Kidney (tissue), 14 donors: ENCODE results near the gene SUCO. TPM values are rescaled to one million over a fixed set of nuclear protein-coding genes. Genes with fewer than 3 reads are reported as not detected.

Experiments
- DNase-seq, 5 donors: peaks; one replicate each; pipeline ENCODE4 v3.0.0-alpha.2; 2013 to 2020
- FAIRE-seq: peaks from 2 replicates; lab custom pipeline; 2012; peaks lifted over from hg19 to GRCh38; lab: Jason Lieb, UNC
- H3K27ac ChIP-seq, 2 donors: one replicate each; pipeline ENCODE4 v1.7.0; 2013; ENCODE audit warnings: low read depth in 2 of 2, low read length in 2 of 2, inconsistent platforms in 1 of 2
- H3K27me3 ChIP-seq: one replicate; pipeline ENCODE4 v1.7.1; 2013; ENCODE audit warnings: low read length, inconsistent platforms; ENCODE audit not compliant: control insufficient read depth, insufficient read depth
- H3K36me3 ChIP-seq, 3 donors: one replicate each; pipeline versions ENCODE4 v1.7.0 to v1.7.1; 2013; ENCODE audit warnings: low read length in 3 of 3, control low read depth in 1 of 3, inconsistent platforms in 1 of 3; ENCODE audit not compliant: insufficient read depth in 3 of 3, control insufficient read depth in 2 of 3
- H3K4me1 ChIP-seq, 3 donors: one replicate each; pipeline versions ENCODE4 v1.7.0 to v1.7.1; 2013; ENCODE audit warnings: low read length in 3 of 3, inconsistent platforms in 1 of 3, low read depth in 1 of 3; ENCODE audit not compliant: control insufficient read depth in 2 of 3, insufficient read depth in 2 of 3
- H3K4me3 ChIP-seq, 3 donors: one replicate each; pipeline versions ENCODE4 v1.7.0 to v1.8.1; 2013; ENCODE audit warnings: low read length in 3 of 3, control low read depth in 1 of 3, inconsistent platforms in 1 of 3
- H3K9ac ChIP-seq, 3 donors: one replicate each; pipeline versions ENCODE4 v1.7.0 to v1.7.1; 2013; ENCODE audit warnings: low read length in 3 of 3, control low read depth in 1 of 3, inconsistent platforms in 1 of 3
- H3K9me3 ChIP-seq, 3 donors: one replicate each; pipeline versions ENCODE4 v1.7.0 to v1.7.1; 2013; ENCODE audit warnings: low read length in 3 of 3, control low read depth in 1 of 3, inconsistent platforms in 1 of 3; ENCODE audit not compliant: control insufficient read depth in 2 of 3, insufficient read depth in 1 of 3
- CTCF ChIP-seq: IDR thresholded peaks from 3 replicates; pipeline ENCODE4 v1.5.1; 2012; ENCODE audit warnings: mild to moderate bottlenecking, moderate library complexity, borderline replicate concordance; ENCODE audit not compliant: insufficient read depth; ENCODE audit errors: extremely low read depth
- intact Hi-C: fragments of 100-400 bp; cut with DNase I; formaldehyde crosslinking; loops from one replicate; pipeline ENCODE4 v1.11.1; 2022
- polyA plus RNA-seq: library from polyadenylated mRNA; stranded (reverse); fragments of 350-450 nt; fragmentation: Illumina TruSeq; extraction: RNeasy Lipid Tissue Mini Kit (QIAGEN cat#74804); gene quantifications from one replicate; pipeline ENCODE4 v1.2.3, GENCODE V29; 2014; ENCODE audit warnings: low read depth, low replicate concordance; ENCODE audit not compliant: insufficient read depth
- total RNA-seq: library from RNA; stranded (reverse); fragmentation: NEBNext Ultra II Directional; extraction: Animal tissue kit (Norgen Biotek cat#: 25700); gene quantifications from one replicate; pipeline ENCODE4 v1.2.1, GENCODE V29; 2021
- donor health status: control.
- donor health status: control.
- donor health status: control.
- donor health status: control.
- donor health status: control.
- donor health status: DM: yes; HTN: yes; CAD: no.
- donor health status: Normal renal cell carcinoma (clear cell type).

SUCO gene
- total and polyA plus RNA-seq, 2 donors from 2014 or later = 9.8 to 40.0 TPM

DNA sequence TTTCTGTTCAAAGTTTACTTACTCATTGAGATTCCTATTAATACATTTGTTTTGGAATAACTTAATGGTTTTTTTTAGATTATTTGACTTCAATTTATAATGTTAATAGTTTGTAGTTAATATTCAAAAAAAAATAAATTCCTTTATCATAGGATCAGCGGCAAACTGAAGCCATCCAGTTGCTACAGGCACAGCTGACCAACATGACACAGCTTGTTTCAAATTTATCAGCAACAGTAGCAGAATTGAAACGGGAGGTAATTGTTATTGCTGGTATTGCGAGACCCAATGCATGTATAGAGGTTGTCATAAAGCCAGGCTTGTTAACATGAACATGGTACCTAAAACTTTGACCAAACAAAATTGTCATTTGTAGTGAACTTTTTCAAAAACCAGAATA lies 67.0 kb downstream of the SUCO start:
- no peak for FAIRE-seq
- peaks cover 2 to 8% (median 4%) of the 10 kb centered on the region in 3 donors for H3K36me3 ChIP-seq

DNA sequence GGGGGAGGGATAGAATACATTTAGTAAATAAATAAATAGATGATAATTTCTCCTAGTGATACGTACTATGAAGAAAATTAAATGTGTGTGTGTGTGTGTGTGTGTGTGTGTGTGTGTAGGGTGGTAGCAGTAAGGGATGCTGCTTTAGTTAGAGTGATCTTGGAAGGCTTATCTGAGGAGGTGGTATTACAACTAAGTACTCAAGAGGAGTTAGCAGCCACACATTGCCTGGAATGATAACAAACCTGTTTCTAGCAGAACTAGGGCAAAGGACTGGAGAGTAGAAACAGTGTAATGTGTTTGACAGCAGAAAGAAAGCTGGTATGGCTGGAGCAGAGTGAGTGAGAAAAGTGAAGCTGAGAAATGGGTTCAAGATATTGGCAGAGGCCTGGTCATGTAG lies 67.7 kb downstream of the SUCO start:
- Histone ChIP-seq H3K27ac (no peak overlapping the region), H3K4me3 (no peak overlapping the region), H3K9me3 (no peaks in the 10 kb centered on the region), H3K27me3 (no peaks in the 10 kb centered on the region), H3K36me3 (peaks cover 2 to 10% (median 4%) of the 10 kb centered on the region in 3 donors), H3K4me1 (no peaks in the 10 kb centered on the region), H3K9ac (no peak overlapping the region)
- FAIRE-seq (no peak), DNase-seq (no peak)
- intact Hi-C loops = no loop called here
- TF ChIP-seq CTCF = no peak

More for the DNA sequence above, 67.0 kb downstream of the SUCO start:
- Histone ChIP-seq H3K9ac (no peak overlapping the region), H3K4me3 (no peak overlapping the region), H3K4me1 (no peaks in the 10 kb centered on the region), H3K27ac (no peak overlapping the region), H3K9me3 (no peaks in the 10 kb centered on the region), H3K27me3 (no peaks in the 10 kb centered on the region)
- no peak for TF ChIP-seq CTCF
- no peak for DNase-seq
- intact Hi-C loops = no loop called here

- intact Hi-C loops = no loop called here
- Histone ChIP-seq H3K27me3 (no peaks in the 10 kb centered on the region), H3K4me1 (no peaks in the 10 kb centered on the region), H3K27ac (no peak overlapping the region), H3K4me3 (no peak overlapping the region), H3K9me3 (no peaks in the 10 kb centered on the region), H3K9ac (no peak overlapping the region), H3K36me3 (peaks cover 2 to 10% (median 3%) of the 10 kb centered on the region in 3 donors)
- no peak for TF ChIP-seq CTCF
- FAIRE-seq = no peak
- no peak for DNase-seq
Observed at GRCh38 chr1:172601046-172601630, 68.2 kb downstream of the SUCO start.

DNA sequence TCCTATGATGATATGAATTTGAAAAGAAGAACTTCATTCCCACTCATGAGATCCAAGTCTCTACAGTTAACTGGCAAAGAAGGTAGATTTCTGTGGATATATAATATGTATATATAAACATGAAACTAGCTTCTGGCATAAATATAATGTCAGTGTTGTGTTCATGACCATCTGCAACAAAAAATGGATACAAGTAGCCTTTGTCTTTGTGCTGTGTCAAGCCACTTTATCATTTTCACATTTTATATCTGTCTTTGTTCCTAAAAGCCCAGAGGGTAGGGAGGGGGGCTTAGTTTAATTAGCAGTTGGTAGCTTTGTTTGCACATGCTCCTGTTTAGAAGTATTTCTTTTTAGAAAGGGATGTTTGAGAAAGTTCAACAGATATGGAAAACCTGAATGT lies 69.8 kb downstream of the SUCO start:
- DNase-seq = no peak
- no peak for TF ChIP-seq CTCF
- Histone ChIP-seq H3K36me3 (peaks cover 0 to 10% (median 2%) of the 10 kb centered on the region in 3 donors), H3K9me3 (no peaks in the 10 kb centered on the region), H3K4me3 (no peak overlapping the region), H3K27ac (no peak overlapping the region), H3K27me3 (no peaks in the 10 kb centered on the region), H3K4me1 (no peaks in the 10 kb centered on the region), H3K9ac (no peak overlapping the region)
- FAIRE-seq = no peak
- intact Hi-C loops = no loop called here
